Esophagus mucosa (tissue), 1 donor: ENCODE results near the gene ANO8. TPM values are rescaled to one million over a fixed set of nuclear protein-coding genes. Genes with fewer than 3 reads are reported as not detected.
A peak's percentile ranks its signal among the peaks of the same experiment; 100 is the strongest.

Source experiments
- ATAC-seq: fragments of 200-7000 bp; cut with Tn5 transposase; one replicate; pipeline ENCODE4 v1.9.1; 2020
- total RNA-seq: library from RNA; stranded (reverse); gene quantifications from one replicate; pipeline ENCODE4 v1.2.4, GENCODE V29; 2023
- donor health status: DM: yes; HTN: yes; CAD: no.

ANO8 gene
- total RNA-seq, 1 donor from 2014 or later = 9.9 TPM

- no peak for ATAC-seq
These were observed 7.2 kb upstream of the ANO8 start for GRCh38 chr19:17341845-17342244.

GRCh38 chr19:17341386-17341785, 6.7 kb upstream of the ANO8 start:
- no peak for ATAC-seq

GRCh38 chr19:17340871-17341357, 6.3 kb upstream of the ANO8 start:
- ATAC-seq = no peak

- ATAC-seq = peak; percentile 28
These were observed 5.7 kb upstream of the ANO8 start for GRCh38 chr19:17340302-17340870.

- ATAC-seq = no peak
These were observed 4.6 kb upstream of the ANO8 start for GRCh38 chr19:17339088-17339741.

- ATAC-seq = no peak
These were observed 3.9 kb upstream of the ANO8 start for GRCh38 chr19:17338433-17339078.

- peak; percentile 9 for ATAC-seq
These were observed 3.2 kb upstream of the ANO8 start for GRCh38 chr19:17337675-17338432.

GRCh38 chr19:17336872-17337674, 2.4 kb upstream of the ANO8 start, which contains the start of gene GTPBP3:
TSS of gene GTPBP3 (plus strand) at chr19:17337553. CDS start at chr19:17337612, 59 bp downstream.
- peak; percentile 85 for ATAC-seq

- ATAC-seq = no peak
These were observed 920 bp upstream of the ANO8 start for GRCh38 chr19:17335575-17335974.

GRCh38 chr19:17333611-17334413, 843 bp downstream of the ANO8 start:
- ATAC-seq = peak; percentile 24

- no peak for ATAC-seq
These were observed 1.7 kb downstream of the ANO8 start for GRCh38 chr19:17332677-17333581.

GRCh38 chr19:17332360-17332676, 2.3 kb downstream of the ANO8 start:
- ATAC-seq = no peak

GRCh38 chr19:17331045-17331558, 3.6 kb downstream of the ANO8 start:
- no peak for ATAC-seq

- ATAC-seq = no peak
These were observed 4.2 kb downstream of the ANO8 start for GRCh38 chr19:17330262-17331044.

GRCh38 chr19:17329366-17330261, 5.0 kb downstream of the ANO8 start:
- no peak for ATAC-seq

GRCh38 chr19:17328517-17329365, 5.9 kb downstream of the ANO8 start:
- ATAC-seq = no peak
